MM.1S (cell line): Measurements from ENCODE around the gene AGPS.

Experiments used
- EZH2phosphoT487 ChIP-seq: fragments of 300-600 bp; sonication (generic); IDR thresholded peaks from 2 replicates; pipeline ENCODE4 v1.6.1; 2018; ENCODE audit warnings: antibody characterized with exemption, low read length
- TF ChIP-seq, protein P1 (sequence below): fragments of 300-600 bp; sonication (generic); IDR thresholded peaks from 2 replicates; pipeline ENCODE4 v1.5.1; 2016; ENCODE audit warnings: antibody characterized with exemption, low read length, mixed read lengths

- TF ChIP-seq, protein P1, sequence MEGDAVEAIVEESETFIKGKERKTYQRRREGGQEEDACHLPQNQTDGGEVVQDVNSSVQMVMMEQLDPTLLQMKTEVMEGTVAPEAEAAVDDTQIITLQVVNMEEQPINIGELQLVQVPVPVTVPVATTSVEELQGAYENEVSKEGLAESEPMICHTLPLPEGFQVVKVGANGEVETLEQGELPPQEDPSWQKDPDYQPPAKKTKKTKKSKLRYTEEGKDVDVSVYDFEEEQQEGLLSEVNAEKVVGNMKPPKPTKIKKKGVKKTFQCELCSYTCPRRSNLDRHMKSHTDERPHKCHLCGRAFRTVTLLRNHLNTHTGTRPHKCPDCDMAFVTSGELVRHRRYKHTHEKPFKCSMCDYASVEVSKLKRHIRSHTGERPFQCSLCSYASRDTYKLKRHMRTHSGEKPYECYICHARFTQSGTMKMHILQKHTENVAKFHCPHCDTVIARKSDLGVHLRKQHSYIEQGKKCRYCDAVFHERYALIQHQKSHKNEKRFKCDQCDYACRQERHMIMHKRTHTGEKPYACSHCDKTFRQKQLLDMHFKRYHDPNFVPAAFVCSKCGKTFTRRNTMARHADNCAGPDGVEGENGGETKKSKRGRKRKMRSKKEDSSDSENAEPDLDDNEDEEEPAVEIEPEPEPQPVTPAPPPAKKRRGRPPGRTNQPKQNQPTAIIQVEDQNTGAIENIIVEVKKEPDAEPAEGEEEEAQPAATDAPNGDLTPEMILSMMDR = no peak
- no peak for TF ChIP-seq EZH2phosphoT487
Observed at GRCh38 chr2:177553176-177553884, 160.8 kb downstream of the AGPS start.
